ENCODE results near the gene CA12.

Gene CA12

GRCh38 chr15:63327648-63328421 lies 53.8 kb downstream of the CA12 start:
- ATAC-seq: no peak
- TF ChIP-seq, protein P1, sequence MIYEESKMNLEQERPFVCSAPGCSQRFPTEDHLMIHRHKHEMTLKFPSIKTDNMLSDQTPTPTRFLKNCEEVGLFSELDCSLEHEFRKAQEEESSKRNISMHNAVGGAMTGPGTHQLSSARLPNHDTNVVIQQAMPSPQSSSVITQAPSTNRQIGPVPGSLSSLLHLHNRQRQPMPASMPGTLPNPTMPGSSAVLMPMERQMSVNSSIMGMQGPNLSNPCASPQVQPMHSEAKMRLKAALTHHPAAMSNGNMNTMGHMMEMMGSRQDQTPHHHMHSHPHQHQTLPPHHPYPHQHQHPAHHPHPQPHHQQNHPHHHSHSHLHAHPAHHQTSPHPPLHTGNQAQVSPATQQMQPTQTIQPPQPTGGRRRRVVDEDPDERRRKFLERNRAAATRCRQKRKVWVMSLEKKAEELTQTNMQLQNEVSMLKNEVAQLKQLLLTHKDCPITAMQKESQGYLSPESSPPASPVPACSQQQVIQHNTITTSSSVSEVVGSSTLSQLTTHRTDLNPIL (CRISPR knock-in tag; IDR thresholded peaks at IDR 0.05; ENCODE audit: low read depth): no peak
- TF ChIP-seq RARB (CRISPR knock-in tag; IDR thresholded peaks at IDR 0.05) (no peak), ZNF70 (CRISPR knock-in tag; IDR thresholded peaks at IDR 0.05) (no peak), ZFP3 (CRISPR knock-in tag; IDR thresholded peaks at IDR 0.05) (no peak), TCF4 (CRISPR knock-in tag; IDR thresholded peaks at IDR 0.05; ENCODE audit: borderline replicate concordance) (no peak), OSR1 (CRISPR knock-in tag; IDR thresholded peaks at IDR 0.05) (no peak), BACH2 (CRISPR knock-in tag; IDR thresholded peaks at IDR 0.05; ENCODE audit: borderline replicate concordance) (no peak), ZC3H10 (CRISPR knock-in tag; IDR thresholded peaks at IDR 0.05) (no peak), PPARA (CRISPR knock-in tag; IDR thresholded peaks at IDR 0.05; ENCODE audit: borderline replicate concordance) (no peak), ZNF8 (CRISPR knock-in tag; IDR thresholded peaks at IDR 0.05) (no peak), ESRRG (CRISPR knock-in tag; IDR thresholded peaks at IDR 0.05) (no peak), TOX (CRISPR knock-in tag; IDR thresholded peaks at IDR 0.05; ENCODE audit: borderline replicate concordance) (no peak), POU6F1 (CRISPR knock-in tag; IDR thresholded peaks at IDR 0.05; ENCODE audit: borderline replicate concordance, low read depth) (no peak), ISL1 (CRISPR knock-in tag; IDR thresholded peaks at IDR 0.05) (no peak)

DNA sequence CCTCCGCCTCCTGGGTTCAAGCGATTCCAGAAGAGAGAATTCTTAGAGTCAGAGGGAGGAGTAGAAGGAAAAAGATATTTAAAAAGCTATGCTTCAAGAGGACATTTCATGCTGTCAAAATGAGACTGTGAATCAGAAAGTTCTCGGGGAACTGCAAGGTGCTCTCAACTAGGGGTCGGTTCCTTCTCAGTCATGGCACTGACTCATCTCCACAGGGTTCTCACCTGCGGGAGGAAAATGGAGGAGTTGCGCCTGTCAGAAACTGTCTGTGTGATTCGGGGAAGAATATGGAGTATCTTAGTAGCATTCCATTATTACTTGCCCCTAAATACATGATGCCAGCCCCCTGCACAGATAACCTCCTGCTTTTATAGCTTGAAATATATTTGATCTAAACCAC lies 56.9 kb downstream of the CA12 start:
- TF ChIP-seq OSR1 (CRISPR knock-in tag; IDR thresholded peaks at IDR 0.05) (no peak), GLIS3 (CRISPR knock-in tag; IDR thresholded peaks at IDR 0.05) (no peak), ZNF565 (CRISPR knock-in tag; conservative IDR thresholded peaks at IDR 0.05; ENCODE audit: low read depth) (no peak), ISL1 (CRISPR knock-in tag; IDR thresholded peaks at IDR 0.05) (no peak), POU6F1 (CRISPR knock-in tag; IDR thresholded peaks at IDR 0.05; ENCODE audit: borderline replicate concordance, low read depth) (no peak), ZNF8 (CRISPR knock-in tag; IDR thresholded peaks at IDR 0.05) (no peak), ZNF70 (CRISPR knock-in tag; IDR thresholded peaks at IDR 0.05) (no peak), ZFP30 (CRISPR knock-in tag; IDR thresholded peaks at IDR 0.05) (no peak)
- TF ChIP-seq, protein P1 (CRISPR knock-in tag; IDR thresholded peaks at IDR 0.05; ENCODE audit: low read depth): no peak
- ATAC-seq: no peak

DNA sequence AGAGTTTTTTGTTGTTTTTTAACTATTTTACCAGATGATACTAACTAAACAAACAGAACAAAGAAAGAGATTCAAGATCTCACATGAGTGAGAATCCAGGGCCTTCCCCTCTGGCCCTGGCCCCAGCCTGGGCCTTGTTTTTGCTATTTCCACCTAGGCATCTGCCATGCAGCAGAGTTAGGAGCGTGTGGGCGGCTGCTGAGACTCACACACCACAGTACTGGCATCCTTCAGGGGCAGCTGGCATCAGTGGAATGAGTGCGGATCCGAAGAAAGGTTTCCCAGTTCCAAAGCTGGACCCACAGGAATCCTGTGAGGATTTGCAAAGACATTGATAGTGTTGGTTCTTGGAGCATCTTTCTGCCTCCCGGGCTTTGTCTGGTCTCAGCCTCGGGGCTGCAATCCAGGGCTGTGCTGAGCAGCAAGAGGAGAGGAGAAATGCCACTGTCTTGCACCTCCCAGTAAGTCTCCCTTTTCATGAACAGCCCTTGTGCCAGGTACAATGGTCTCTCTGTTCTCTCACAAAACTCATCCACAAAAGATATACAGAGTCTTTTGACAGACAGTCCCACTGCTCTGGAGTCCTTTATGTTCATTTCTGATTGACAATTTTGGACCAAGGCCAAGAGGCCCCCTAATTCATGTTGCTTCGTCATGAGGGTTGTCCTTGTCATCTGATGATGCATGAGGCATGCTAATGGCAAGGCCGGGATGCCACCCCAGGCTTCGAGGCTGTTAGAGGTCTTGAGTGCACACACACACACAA lies 57.7 kb downstream of the CA12 start:
- ATAC-seq: peak; percentile 53; the same call in 2 of the 3 replicates
- TF ChIP-seq OSR1 (CRISPR knock-in tag; IDR thresholded peaks at IDR 0.05) (no peak), ZNF8 (CRISPR knock-in tag; IDR thresholded peaks at IDR 0.05) (no peak), PATZ1 (CRISPR knock-in tag; IDR thresholded peaks at IDR 0.05; ENCODE audit: borderline replicate concordance) (no peak), RARB (CRISPR knock-in tag; IDR thresholded peaks at IDR 0.05) (no peak)
- TF ChIP-seq, protein P2, sequence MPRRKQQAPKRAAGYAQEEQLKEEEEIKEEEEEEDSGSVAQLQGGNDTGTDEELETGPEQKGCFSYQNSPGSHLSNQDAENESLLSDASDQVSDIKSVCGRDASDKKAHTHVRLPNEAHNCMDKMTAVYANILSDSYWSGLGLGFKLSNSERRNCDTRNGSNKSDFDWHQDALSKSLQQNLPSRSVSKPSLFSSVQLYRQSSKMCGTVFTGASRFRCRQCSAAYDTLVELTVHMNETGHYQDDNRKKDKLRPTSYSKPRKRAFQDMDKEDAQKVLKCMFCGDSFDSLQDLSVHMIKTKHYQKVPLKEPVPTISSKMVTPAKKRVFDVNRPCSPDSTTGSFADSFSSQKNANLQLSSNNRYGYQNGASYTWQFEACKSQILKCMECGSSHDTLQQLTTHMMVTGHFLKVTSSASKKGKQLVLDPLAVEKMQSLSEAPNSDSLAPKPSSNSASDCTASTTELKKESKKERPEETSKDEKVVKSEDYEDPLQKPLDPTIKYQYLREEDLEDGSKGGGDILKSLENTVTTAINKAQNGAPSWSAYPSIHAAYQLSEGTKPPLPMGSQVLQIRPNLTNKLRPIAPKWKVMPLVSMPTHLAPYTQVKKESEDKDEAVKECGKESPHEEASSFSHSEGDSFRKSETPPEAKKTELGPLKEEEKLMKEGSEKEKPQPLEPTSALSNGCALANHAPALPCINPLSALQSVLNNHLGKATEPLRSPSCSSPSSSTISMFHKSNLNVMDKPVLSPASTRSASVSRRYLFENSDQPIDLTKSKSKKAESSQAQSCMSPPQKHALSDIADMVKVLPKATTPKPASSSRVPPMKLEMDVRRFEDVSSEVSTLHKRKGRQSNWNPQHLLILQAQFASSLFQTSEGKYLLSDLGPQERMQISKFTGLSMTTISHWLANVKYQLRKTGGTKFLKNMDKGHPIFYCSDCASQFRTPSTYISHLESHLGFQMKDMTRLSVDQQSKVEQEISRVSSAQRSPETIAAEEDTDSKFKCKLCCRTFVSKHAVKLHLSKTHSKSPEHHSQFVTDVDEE (CRISPR knock-in tag; IDR thresholded peaks at IDR 0.05): no peak
